HG03469 (cell line): ENCODE measurements around the gene UBE2V1.

Experiments used
- ATAC-seq: cut with Tn5 transposase; IDR thresholded peaks from one replicate; pipeline ENCODE4 v1.9.1; 2021; ENCODE audit warnings: mild to moderate bottlenecking, moderate library complexity, moderate number of reproducible peaks; ENCODE audit not compliant: unreplicated experiment

UBE2V1 gene

GRCh38 chr20:50049442-50050026, 63.4 kb downstream of the UBE2V1 start:
- no peak for ATAC-seq

DNA sequence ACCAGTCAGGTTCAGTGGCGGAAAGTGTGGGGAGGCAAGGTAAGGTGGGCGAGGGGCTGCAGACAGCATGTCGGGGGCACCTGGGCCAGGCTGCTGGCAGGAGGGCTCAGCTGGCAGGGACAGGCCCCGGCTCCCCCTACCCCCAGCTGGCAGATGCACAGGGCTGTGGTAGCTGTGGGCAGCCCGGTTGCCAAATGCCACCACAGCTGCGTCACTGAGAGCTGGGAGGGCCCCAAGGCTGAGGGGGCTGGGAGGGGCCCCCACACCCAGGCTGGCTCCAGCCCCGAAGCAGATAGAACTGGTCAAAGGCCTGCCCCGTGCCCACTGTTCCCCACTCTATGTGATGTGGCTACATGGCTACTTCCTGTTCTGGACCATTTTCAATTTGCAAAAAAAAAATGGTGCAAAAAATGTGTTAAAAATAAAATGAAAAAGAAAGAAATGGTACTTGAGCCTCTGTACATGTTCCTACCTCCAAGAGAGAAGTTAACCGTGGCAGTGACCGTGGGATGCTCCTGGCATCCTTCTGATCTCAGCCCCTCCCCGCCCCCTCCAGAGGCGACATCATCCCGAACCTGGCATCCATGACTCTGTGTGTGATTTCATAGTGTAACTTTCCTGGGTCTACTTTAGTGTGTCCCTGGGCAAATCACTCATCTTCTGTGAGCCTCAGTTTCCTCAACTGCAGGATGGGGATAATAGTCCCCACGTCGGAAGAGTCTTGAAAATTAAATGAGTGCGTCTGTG, 64.4 kb downstream of the UBE2V1 start:
- ATAC-seq, result no peak

- ATAC-seq, result no peak
Measured at GRCh38 chr20:50044353-50044960, 68.5 kb downstream of the UBE2V1 start.

DNA sequence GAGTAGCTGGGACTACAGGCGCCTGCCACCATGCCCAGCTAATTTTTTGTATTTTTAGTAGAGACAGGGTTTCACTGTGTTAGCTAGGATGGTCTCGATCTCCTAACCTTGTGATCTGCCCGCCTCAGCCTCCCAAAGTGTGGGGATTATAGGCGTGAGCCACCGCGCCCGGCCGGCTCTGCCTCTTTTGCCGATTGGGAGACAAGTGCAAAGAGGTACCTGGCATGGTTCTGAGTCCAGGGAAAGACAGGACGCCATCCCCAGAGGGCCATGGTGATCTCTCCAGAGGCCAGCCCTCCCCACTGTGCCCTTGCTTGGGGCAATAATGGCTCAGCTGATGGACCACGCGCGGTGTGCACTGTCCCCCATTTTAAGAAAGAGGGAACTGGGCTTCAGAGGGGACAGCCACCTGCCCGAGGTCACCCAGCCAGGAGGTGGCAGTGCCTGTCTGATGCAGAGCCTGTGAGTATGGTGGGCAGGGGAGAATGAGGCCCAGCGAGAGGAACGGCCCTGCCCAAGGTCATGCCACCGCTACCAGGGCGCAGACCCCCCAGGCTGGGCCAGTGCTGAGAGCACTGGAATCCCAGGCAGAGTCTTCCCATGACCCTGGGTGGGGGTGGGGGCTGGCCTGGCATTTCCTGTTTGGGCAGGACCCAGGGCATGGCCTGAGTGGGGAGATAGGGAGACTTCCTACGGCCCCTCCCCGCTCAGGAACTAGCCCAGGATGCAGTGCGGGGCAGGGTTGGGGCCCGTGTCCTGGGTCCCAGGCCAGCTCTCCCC, 69.2 kb downstream of the UBE2V1 start:
- no peak for ATAC-seq

DNA sequence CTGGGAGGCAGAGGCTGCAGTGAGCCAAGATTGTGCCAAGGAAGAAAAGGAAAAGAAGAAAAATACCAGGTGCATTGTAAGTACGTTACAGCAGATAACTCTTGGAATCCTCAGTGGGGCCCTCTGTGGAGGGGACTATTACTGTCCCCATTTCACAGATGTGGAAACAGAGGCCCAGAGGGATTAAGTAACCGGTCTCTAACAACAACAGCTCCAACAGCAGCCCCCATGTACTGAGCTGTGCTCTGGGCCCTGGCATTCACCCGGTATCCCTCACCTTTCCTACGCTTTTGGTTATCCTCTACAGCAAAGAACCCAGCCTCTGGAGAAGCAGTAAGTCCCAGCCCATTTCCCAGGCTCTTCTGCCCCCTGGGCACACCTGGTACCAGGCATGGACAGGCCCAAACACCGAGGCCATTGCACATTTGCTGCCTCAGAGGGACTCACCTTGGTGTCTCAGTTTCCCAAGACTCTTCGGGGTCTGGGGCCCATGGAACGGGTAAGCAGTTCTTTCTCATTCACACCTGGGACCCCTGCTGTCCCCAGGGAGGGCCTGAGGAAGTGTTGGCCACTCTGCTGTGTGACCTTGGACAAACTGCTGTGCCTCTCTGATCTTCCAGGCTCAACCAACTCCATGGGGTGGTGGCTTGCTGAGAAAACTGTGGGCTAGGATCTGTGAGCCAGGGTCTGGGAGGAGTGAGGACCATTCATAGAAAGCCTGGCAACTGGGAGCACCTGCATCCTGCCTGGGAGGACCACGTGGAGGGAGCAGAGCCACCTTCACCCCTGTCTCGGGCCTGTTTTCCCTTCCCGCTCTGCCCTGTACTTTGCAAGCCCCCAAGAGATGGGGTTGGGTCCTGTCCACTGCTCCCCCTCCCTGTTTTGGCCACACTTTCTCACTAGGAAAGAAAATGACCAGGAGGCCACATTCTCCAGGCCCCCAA, 70.3 kb downstream of the UBE2V1 start:
- ATAC-seq, result no peak

DNA sequence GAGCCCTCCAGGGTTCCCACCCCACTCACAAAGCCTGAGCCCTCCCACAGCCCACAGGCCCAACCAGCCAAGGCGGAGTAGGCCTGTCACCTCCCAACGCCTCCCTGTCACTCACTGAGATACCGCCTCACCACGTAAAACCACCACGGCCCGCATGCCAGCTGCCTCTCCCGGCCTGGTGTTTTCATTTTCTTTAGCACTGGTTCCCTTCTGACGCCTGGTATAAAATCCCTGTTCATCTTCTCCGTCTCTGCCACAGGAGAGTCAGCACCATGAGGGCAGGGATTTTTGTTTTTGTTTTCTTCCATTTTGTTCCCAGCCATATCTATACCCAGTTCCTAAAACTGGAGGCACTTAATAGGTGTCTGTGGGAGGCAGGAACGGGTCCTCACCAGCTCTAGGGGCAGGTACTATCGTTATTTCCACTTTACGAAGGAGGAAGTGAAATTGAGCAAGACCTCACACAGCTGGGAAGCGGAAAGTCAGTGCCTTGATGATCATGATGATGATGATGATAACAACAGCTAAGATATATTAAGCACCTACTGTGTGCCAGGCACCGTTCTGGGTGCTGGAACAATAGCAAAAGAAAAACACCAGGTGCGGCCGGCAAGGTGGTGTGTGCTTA, 71.6 kb downstream of the UBE2V1 start:
- no peak for ATAC-seq

- no peak for ATAC-seq
Measured at GRCh38 chr20:50040432-50041245, 72.3 kb downstream of the UBE2V1 start.

DNA sequence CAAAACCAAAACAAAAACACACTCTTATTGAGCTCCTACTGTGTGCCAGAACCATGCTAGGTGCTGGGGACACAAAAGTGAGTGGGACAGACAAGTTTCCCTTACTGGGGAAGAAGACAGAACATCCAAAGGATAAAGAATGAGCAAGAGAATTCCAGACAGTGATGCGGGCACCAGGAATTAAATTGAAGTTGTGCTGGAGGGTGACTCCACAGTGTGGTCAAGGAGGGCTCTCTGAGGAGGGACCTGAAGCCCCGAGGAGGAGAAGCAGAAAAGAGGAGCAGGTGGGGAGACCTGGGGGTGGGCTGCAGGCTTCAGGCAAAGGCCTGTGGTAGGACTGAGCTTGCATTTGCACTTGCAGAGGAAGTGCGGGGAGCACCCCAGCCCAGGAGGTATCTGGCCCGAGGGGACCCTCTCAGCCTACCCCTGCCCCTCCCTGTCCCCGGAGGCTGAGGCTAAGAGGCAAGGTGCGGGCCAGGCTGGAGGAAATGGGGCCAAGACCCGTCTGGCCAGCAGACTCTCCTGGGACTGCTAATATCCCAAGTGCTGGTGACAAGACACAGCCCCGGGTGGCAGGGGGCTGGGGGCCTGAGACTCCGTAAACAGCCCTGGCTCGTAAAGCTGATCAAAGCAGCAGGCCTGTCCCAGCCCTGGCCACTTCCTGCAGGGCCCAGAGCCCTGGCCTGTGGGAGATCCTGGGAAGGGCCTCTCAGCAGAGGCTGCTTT, 73.1 kb downstream of the UBE2V1 start:
- no peak for ATAC-seq

- ATAC-seq, result no peak
Measured at GRCh38 chr20:50038574-50038991, 74.4 kb downstream of the UBE2V1 start.

DNA sequence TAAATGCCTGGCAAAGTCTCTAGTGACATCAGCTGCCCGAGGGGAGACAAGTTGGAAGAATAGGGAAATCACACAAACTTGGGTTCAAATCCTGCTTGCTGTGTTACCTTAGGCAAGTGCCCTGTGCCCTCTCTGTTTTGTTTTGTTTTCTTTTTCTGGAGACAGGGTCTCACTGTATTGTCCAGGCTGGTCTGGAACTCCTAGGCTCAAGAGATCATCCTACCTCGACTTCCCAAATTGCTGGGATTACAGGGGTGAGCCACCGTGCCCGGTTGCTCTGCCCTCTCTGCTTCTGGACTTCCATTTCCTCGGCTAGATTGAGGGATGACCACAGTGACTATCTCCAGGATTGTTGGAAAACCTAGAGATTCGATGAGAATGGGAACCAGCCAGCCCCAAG, 74.8 kb downstream of the UBE2V1 start:
- no peak for ATAC-seq

DNA sequence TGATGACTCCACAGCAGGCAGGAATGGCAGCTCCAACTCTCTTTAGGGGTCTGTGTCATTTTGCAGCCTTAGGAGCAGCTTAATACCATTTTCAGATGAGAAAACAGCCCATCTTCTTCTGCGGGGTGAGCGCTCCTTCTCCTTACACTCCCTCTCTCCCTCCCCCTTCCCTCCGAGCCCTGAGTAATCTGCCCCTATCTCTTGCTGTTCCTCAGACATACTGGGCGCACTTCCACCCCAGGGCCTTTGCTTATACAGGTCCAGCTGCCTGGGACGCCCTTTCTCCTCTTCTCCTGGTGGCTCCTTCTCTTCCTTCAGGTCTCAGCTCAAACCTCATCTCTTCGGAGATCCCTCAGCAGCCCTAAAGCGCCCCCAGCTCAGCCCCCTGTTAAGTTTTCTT, 75.4 kb downstream of the UBE2V1 start:
- ATAC-seq, result no peak

GRCh38 chr20:50037123-50037522, 75.8 kb downstream of the UBE2V1 start:
- no peak for ATAC-seq

DNA sequence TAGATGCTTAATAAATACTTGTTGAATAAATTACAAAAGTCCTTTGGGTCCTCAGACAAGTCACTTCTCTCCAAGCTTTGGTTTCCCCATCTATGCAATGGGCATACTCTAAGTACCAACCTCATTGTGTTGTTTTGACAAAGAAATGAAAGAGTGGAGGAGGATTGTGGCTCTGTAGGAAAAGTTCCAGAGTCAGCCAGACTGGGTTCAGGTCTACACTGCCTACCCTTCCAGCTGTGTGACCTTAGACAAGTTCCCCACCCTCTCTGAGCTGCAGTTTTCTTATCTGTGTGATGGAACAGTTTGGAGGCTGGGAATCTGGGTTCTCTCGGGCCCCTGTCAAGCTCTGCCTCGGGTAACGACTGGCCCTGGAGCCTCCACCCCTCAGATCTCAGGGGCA, 76.2 kb downstream of the UBE2V1 start:
- no peak for ATAC-seq

GRCh38 chr20:50034567-50035180, 78.3 kb downstream of the UBE2V1 start:
- ATAC-seq, result no peak

- ATAC-seq, result no peak
Measured at GRCh38 chr20:50032955-50033666, 79.8 kb downstream of the UBE2V1 start.
